D721Med (cell line): ENCODE measurements around the gene MLST8.

ENCODE experiments used
- DNase-seq: peaks from one replicate; pipeline ENCODE4 v3.0.0; 2011; ENCODE audit warnings: low spot score; ENCODE audit not compliant: insufficient read length
- FAIRE-seq: peaks from 2 replicates; lab custom pipeline; 2011; peaks lifted over from hg19 to GRCh38; lab: Jason Lieb, UNC
- TF ChIP-seq, protein P1 (sequence below): IDR thresholded peaks from 2 replicates; pipeline ENCODE4 v1.5.1; 2012; ENCODE audit warnings: mild to moderate bottlenecking, control low read depth; ENCODE audit not compliant: insufficient read depth; ENCODE audit errors: missing control alignments

Gene MLST8

DNA sequence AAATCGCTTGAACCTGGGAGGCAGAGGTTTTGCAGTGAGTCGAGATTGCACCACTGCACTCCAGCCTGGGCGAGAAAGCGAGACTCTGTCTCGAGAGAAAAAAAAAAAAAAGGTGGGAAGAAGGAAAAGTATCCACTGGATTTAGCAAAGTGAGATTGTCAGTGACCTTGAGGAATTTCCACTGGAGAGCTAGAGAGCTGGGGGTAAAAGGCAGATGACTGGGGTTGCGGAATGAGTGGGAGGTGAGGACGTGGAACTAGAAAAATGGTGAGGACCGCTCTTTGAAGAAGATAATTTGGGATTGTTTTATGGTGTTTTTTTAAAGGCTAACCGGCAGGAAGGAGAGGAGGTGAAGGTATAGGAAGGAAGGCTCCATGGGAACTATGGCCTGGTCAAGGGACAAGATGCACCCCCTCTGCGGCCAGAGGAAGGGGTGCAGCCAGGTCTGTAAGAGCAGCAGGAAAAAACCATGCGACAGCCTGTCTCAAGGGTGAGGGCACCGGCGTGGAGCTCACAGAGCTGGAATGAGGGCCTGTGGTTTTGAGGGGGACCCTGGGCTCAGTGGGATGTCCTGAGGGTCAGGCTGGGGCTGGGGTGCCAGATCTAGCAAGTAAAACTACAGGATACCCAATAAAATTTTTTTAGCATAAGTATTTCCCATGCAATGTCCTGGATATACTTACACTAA, 694 bp upstream of the MLST8 start:
- FAIRE-seq = no peak
- TF ChIP-seq, protein P1, sequence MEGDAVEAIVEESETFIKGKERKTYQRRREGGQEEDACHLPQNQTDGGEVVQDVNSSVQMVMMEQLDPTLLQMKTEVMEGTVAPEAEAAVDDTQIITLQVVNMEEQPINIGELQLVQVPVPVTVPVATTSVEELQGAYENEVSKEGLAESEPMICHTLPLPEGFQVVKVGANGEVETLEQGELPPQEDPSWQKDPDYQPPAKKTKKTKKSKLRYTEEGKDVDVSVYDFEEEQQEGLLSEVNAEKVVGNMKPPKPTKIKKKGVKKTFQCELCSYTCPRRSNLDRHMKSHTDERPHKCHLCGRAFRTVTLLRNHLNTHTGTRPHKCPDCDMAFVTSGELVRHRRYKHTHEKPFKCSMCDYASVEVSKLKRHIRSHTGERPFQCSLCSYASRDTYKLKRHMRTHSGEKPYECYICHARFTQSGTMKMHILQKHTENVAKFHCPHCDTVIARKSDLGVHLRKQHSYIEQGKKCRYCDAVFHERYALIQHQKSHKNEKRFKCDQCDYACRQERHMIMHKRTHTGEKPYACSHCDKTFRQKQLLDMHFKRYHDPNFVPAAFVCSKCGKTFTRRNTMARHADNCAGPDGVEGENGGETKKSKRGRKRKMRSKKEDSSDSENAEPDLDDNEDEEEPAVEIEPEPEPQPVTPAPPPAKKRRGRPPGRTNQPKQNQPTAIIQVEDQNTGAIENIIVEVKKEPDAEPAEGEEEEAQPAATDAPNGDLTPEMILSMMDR = no peak
- no peak for DNase-seq

GRCh38 chr16:2205967-2206313, 686 bp downstream of the MLST8 start:
- TF ChIP-seq, protein P1 = no peak
- peak; percentile 62 for DNase-seq
- no peak for FAIRE-seq

- FAIRE-seq (no peak), DNase-seq (no peak)
- TF ChIP-seq, protein P1 = no peak
Observed at GRCh38 chr16:2206420-2206779, 1.1 kb downstream of the MLST8 start.

DNA sequence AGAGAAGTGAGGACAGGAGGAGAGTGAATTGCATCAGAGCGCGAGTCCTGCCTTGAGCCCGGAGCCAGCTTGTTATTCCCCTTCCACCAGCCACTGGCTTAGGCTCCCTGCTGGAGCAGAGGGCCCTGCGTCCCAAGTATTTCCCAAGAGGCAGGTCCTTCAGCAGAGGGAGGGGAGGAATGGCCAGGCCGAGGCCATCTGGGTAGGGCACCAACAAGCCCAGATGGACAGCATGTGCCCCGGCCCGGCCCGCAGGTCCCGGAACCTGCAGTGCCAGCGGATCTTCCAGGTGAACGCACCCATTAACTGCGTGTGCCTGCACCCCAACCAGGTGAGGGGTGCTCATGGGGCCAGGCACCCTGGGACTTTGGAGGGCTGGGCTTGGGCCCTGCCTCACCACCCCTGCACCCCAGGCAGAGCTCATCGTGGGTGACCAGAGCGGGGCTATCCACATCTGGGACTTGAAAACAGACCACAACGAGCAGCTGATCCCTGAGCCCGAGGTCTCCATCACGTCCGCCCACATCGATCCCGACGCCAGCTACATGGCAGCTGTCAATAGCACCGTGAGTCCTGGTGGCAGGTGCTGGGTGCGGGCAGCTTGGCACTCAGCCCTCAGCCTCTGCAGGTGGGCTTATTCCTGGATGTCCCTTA, 1.7 kb downstream of the MLST8 start:
- TF ChIP-seq, protein P1 = no peak
- no peak for FAIRE-seq
- no peak for DNase-seq

DNA sequence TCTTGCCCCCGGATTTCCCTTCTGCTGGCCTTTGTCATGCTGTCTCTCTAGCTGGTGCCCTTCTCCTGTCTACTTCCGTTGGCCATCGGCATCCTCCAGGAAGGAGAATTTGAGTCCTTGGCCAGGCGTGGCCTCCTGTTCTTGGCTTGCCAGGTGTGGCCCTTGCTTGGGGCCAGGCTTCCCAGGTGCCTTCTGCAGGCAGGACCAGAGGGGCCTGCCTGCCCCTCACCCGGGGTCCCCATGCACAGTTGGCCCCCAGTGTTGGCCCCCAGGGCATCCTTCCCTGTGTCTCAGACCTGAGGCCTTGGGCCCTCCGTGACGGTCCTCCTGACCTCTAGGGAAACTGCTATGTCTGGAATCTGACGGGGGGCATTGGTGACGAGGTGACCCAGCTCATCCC, 2.6 kb downstream of the MLST8 start:
- FAIRE-seq = no peak
- DNase-seq = no peak
- TF ChIP-seq, protein P1 = no peak

GRCh38 chr16:2208308-2208707, 3.1 kb downstream of the MLST8 start:
- DNase-seq (no peak), FAIRE-seq (no peak)
- TF ChIP-seq, protein P1 = no peak

DNA sequence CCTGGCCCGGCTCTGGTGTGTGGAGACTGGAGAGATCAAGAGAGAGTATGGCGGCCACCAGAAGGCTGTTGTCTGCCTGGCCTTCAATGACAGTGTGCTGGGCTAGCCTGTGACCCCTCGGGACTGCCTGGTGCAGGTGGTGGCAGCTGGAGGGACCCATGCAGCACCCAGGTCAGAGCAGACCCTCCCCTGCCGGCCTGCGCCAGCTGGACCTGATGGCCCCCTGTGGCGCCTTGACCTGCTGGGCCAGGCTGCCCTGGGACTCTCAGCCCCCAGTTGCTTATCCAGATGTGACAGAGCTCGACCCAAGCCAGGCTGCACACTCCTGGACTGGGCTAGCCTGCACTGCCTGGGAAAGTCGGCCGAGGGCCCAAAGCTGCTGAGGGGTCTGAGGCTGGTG, 3.5 kb downstream of the MLST8 start:
- FAIRE-seq (no peak), DNase-seq (no peak)
- TF ChIP-seq, protein P1 = no peak
